ENCODE data around the gene THAP9.

GRCh38 chr4:82864336-82864979 lies 36.1 kb upstream of the THAP9 start:
- TF ChIP-seq CTCF (IDR thresholded peaks at IDR 0.05) (no peak), POLR2AphosphoS5 (IDR thresholded peaks at IDR 0.05) (no peak), POLR2A (IDR thresholded peaks at IDR 0.05) (no peak)
